SK-N-SH treated with all-trans-retinoic acid at 6 μM for 48 hours (cell line): ENCODE data around the gene PTPRN2.

Experiments used
- ATAC-seq: fragments of 200-7000 bp; cut with Tn5 transposase; 3 replicates; pipeline ENCODE4 v1.9.1; 2020; ENCODE audit warnings: mild to moderate bottlenecking, moderate library complexity
- ARNTL ChIP-seq: fragments of 450-650 bp; formaldehyde crosslinking; IDR thresholded peaks from 2 replicates; pipeline ENCODE4 v1.5.0; 2020; ENCODE audit warnings: low read depth, mild to moderate bottlenecking, moderate library complexity, borderline replicate concordance
- BACH2 ChIP-seq: fragments of 250-450 bp; sonication (Bioruptor Pico); IDR thresholded peaks from 2 replicates; pipeline ENCODE4 v1.9.0; 2021; ENCODE audit warnings: mild to moderate bottlenecking, borderline replicate concordance
- CSRNP3 ChIP-seq: fragments of 250-450 bp; sonication (Bioruptor Pico); IDR thresholded peaks from 2 replicates; pipeline ENCODE4 v1.5.1; 2021; ENCODE audit warnings: mild to moderate bottlenecking, moderate library complexity
- ESRRG ChIP-seq: fragments of 250-450 bp; sonication (Bioruptor Pico); IDR thresholded peaks from 2 replicates; pipeline ENCODE4 v1.6.1; 2021; ENCODE audit warnings: mild to moderate bottlenecking
- GLIS3 ChIP-seq: fragments of 250-450 bp; sonication (Bioruptor Pico); IDR thresholded peaks from 2 replicates; pipeline ENCODE4 v1.5.0; 2020; ENCODE audit warnings: mild to moderate bottlenecking, moderate library complexity
- ISL1 ChIP-seq: fragments of 250-450 bp; sonication (Bioruptor Pico); IDR thresholded peaks from 2 replicates; pipeline ENCODE4 v2.1.2; 2022; ENCODE audit warnings: mild to moderate bottlenecking, moderate library complexity
- OSR1 ChIP-seq: fragments of 250-450 bp; sonication (Bioruptor Pico); IDR thresholded peaks from 2 replicates; pipeline ENCODE4 v1.8.0; 2022; ENCODE audit warnings: moderate library complexity, mild to moderate bottlenecking, inconsistent platforms
- PATZ1 ChIP-seq: fragments of 250-450 bp; sonication (Bioruptor Pico); IDR thresholded peaks from 2 replicates; pipeline ENCODE4 v1.8.0; 2020; ENCODE audit warnings: mild to moderate bottlenecking, moderate library complexity, borderline replicate concordance
- POU6F1 ChIP-seq: fragments of 250-450 bp; sonication (Bioruptor Pico); IDR thresholded peaks from 2 replicates; pipeline ENCODE4 v1.8.0; 2021; ENCODE audit warnings: low read depth, mild to moderate bottlenecking, moderate library complexity, borderline replicate concordance
- PPARA ChIP-seq: fragments of 250-450 bp; sonication (Bioruptor Pico); IDR thresholded peaks from 2 replicates; pipeline ENCODE4 v1.5.0; 2020; ENCODE audit warnings: mild to moderate bottlenecking, borderline replicate concordance
- RARB ChIP-seq: fragments of 250-450 bp; sonication (Bioruptor Pico); IDR thresholded peaks from 2 replicates; pipeline ENCODE4 v1.8.0; 2021; ENCODE audit warnings: mild to moderate bottlenecking, moderate library complexity
- SNAI2 ChIP-seq: fragments of 250-450 bp; sonication (Bioruptor Pico); IDR thresholded peaks from 2 replicates; pipeline ENCODE4 v1.5.0; 2020; ENCODE audit warnings: mild to moderate bottlenecking, moderate library complexity
- TCF4 ChIP-seq: fragments of 250-450 bp; sonication (Bioruptor Pico); IDR thresholded peaks from 2 replicates; pipeline ENCODE4 v1.8.0; 2021; ENCODE audit warnings: mild to moderate bottlenecking, moderate library complexity, borderline replicate concordance
- TOX ChIP-seq: fragments of 250-450 bp; sonication (Bioruptor Pico); IDR thresholded peaks from 2 replicates; pipeline ENCODE4 v1.8.0; 2021; ENCODE audit warnings: mild to moderate bottlenecking, moderate library complexity, borderline replicate concordance
- TSHZ2 ChIP-seq: fragments of 250-450 bp; sonication (Bioruptor Pico); IDR thresholded peaks from 2 replicates; pipeline ENCODE4 v1.5.0; 2020; ENCODE audit warnings: mild to moderate bottlenecking, moderate library complexity
- ZC3H10 ChIP-seq: fragments of 250-450 bp; sonication (Bioruptor Pico); IDR thresholded peaks from 2 replicates; pipeline ENCODE4 v1.5.1; 2021; ENCODE audit warnings: mild to moderate bottlenecking, moderate library complexity
- ZFP3 ChIP-seq: fragments of 250-450 bp; sonication (Bioruptor Pico); IDR thresholded peaks from 2 replicates; pipeline ENCODE4 v1.5.0; 2020; ENCODE audit warnings: mild to moderate bottlenecking, moderate library complexity
- ZFP30 ChIP-seq: fragments of 450-650 bp; formaldehyde crosslinking; IDR thresholded peaks from 2 replicates; pipeline ENCODE4 v1.5.0; 2022; ENCODE audit warnings: mild to moderate bottlenecking, moderate library complexity
- ZNF565 ChIP-seq: fragments of 450-650 bp; formaldehyde crosslinking; conservative IDR thresholded peaks from 2 replicates; pipeline ENCODE4 v1.5.0; 2020; ENCODE audit warnings: low read depth, mild to moderate bottlenecking, moderate library complexity
- ZNF70 ChIP-seq: fragments of 450-650 bp; formaldehyde crosslinking; IDR thresholded peaks from 2 replicates; pipeline ENCODE4 v1.5.0; 2020; ENCODE audit warnings: mild to moderate bottlenecking, moderate library complexity
- ZNF8 ChIP-seq: fragments of 450-650 bp; formaldehyde crosslinking; IDR thresholded peaks from 2 replicates; pipeline ENCODE4 v1.5.0; 2020; ENCODE audit warnings: mild to moderate bottlenecking, moderate library complexity
- TF ChIP-seq, protein P1 (sequence below): fragments of 250-450 bp; sonication (Bioruptor Pico); IDR thresholded peaks from 2 replicates; pipeline ENCODE4 v1.5.1; 2020; ENCODE audit warnings: low read depth, mild to moderate bottlenecking, moderate library complexity

The PTPRN2 gene

GRCh38 chr7:157650801-157651200, 936.8 kb downstream of the PTPRN2 start:
- TF ChIP-seq OSR1 (CRISPR knock-in tag) (no peak), GLIS3 (CRISPR knock-in tag) (no peak), POU6F1 (CRISPR knock-in tag) (no peak), SNAI2 (CRISPR knock-in tag) (no peak), ZFP3 (CRISPR knock-in tag) (no peak), TCF4 (CRISPR knock-in tag) (no peak), ARNTL (no peak), PPARA (CRISPR knock-in tag) (no peak), BACH2 (CRISPR knock-in tag) (no peak), ZNF565 (CRISPR knock-in tag) (no peak), CSRNP3 (CRISPR knock-in tag) (no peak)
- ATAC-seq = no peak

DNA sequence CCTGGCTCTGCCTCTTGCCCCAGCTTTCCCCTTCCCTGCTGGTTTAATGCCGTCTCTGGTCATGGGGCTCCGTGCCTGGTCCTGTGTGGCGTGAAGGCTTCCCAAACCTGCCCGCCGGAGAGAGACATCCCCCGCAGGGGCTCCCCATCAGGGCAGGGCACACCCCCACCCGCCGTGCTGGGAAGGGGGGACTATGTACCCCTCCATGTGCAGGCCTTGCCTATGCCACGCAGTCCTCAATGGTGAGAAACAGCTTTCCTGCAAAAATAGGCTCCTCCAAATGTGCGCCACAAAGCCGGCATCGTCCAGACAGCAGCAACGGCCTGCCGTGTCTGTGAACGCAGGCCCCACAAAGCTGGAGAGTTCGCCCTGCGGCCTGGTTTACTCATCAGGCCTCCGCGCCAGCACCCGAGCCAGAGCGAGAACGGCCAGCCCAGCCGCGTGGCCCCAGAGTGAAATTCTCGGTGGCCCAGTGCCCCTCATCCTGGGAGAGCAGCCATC, 937.4 kb downstream of the PTPRN2 start:
- ATAC-seq = no peak
- TF ChIP-seq ARNTL = no peak
- TF ChIP-seq ZNF70 (CRISPR knock-in tag) = no peak
- no peak for TF ChIP-seq PATZ1
- no peak for TF ChIP-seq TCF4 (CRISPR knock-in tag)
- TF ChIP-seq ZNF565 (CRISPR knock-in tag) = no peak
- no peak for TF ChIP-seq BACH2 (CRISPR knock-in tag)
- TF ChIP-seq ISL1 (CRISPR knock-in tag) = no peak

DNA sequence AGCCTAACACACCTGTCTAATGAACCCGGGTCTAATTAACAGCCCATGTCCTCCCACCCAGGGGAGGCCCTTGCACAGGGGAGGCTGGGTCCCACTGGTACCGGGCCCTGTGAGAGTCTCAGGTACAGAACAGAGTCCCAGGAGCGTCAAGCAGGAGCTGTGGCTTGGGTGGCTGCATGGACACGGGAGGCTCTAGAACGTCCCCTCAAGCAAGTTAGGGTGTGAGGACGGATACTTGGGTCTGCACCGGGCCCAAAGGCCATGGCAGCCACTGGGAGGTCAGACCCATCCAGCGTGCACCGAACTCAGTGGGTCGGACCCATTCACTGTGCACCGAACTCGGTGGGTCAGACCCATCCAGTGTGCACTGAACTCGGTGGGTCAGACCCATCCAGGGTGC, 941.1 kb downstream of the PTPRN2 start:
- ATAC-seq = no peak
- TF ChIP-seq ESRRG (no peak), BACH2 (CRISPR knock-in tag) (no peak), TOX (CRISPR knock-in tag) (no peak), TCF4 (CRISPR knock-in tag) (no peak), ZNF565 (CRISPR knock-in tag) (no peak), ZFP30 (no peak), ARNTL (no peak), ZC3H10 (CRISPR knock-in tag) (no peak), POU6F1 (CRISPR knock-in tag) (no peak), ZFP3 (CRISPR knock-in tag) (no peak), ZNF8 (CRISPR knock-in tag) (no peak), PATZ1 (no peak), SNAI2 (CRISPR knock-in tag) (no peak), OSR1 (CRISPR knock-in tag) (no peak), TSHZ2 (CRISPR knock-in tag) (no peak), PPARA (CRISPR knock-in tag) (no peak), RARB (CRISPR knock-in tag) (no peak)
- TF ChIP-seq, protein P1, sequence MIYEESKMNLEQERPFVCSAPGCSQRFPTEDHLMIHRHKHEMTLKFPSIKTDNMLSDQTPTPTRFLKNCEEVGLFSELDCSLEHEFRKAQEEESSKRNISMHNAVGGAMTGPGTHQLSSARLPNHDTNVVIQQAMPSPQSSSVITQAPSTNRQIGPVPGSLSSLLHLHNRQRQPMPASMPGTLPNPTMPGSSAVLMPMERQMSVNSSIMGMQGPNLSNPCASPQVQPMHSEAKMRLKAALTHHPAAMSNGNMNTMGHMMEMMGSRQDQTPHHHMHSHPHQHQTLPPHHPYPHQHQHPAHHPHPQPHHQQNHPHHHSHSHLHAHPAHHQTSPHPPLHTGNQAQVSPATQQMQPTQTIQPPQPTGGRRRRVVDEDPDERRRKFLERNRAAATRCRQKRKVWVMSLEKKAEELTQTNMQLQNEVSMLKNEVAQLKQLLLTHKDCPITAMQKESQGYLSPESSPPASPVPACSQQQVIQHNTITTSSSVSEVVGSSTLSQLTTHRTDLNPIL (CRISPR knock-in tag) = no peak
